ENCODE data around the gene NRK. TPM values are rescaled to one million over a fixed set of nuclear protein-coding genes. Genes with fewer than 3 reads are reported as not detected.

NRK gene
- total and polyA plus RNA-seq, 11 donors = 0.43 to 5.4 (median 1.9) TPM

- Histone ChIP-seq H3K27ac (no peak overlapping the region), H3K36me3 (no peaks in the 10 kb centered on the region), H3K27me3 (peaks cover 0 to 3% (median 0%) of the 10 kb centered on the region in 9 donors), H3K4me3 (no peak overlapping the region), H3K9me3 (no peaks in the 10 kb centered on the region), H3K4me1 (no peaks in the 10 kb centered on the region)
- no peak for DNase-seq
- TF ChIP-seq CTCF (IDR thresholded peaks at IDR 0.05) (no peak), POLR2A (IDR thresholded peaks at IDR 0.05) (no peak)
- intact Hi-C loops (cut with DNase I) = no loop called here
- 75 to 91% (median 84%) methylated on average over 1 of the region's 1 CpG for WGBS, 4 donors
- ATAC-seq = no peak
These were observed 47.4 kb downstream of the NRK start for GRCh38 chrX:105869701-105870100.

DNA sequence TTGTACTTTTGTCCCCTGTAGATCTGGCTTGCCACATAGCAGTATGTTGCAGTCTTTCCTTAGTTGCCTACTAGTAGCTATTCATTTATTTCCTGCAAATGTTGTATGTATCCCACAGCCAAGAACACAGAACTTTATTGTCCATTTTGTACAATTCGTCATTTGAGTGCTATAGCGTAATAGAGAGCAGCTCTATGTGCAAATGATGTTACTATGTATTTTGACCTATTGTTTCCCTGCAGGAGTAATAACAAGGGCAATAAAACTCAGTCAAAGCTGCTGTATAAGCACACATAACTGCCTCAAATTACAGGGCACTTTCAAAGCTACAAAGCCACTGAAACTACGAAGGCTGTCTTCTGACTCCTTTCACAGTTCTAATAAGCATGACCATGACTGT, 48.1 kb downstream of the NRK start:
- Histone ChIP-seq H3K27ac (no peak overlapping the region), H3K4me3 (no peak overlapping the region), H3K9me3 (no peaks in the 10 kb centered on the region), H3K4me1 (no peaks in the 10 kb centered on the region), H3K36me3 (no peaks in the 10 kb centered on the region), H3K27me3 (peaks cover 0 to 3% (median 0%) of the 10 kb centered on the region in 9 donors)
- ATAC-seq (no peak), DNase-seq (no peak)
- WGBS, 4 donors = 74 to 92% (median 89%) methylated on average over 3 of the region's 3 CpGs
- intact Hi-C loops (cut with DNase I) = no loop called here
- TF ChIP-seq POLR2A (IDR thresholded peaks at IDR 0.05) = no peak
- TF ChIP-seq CTCF (IDR thresholded peaks at IDR 0.05) = no peak

DNA sequence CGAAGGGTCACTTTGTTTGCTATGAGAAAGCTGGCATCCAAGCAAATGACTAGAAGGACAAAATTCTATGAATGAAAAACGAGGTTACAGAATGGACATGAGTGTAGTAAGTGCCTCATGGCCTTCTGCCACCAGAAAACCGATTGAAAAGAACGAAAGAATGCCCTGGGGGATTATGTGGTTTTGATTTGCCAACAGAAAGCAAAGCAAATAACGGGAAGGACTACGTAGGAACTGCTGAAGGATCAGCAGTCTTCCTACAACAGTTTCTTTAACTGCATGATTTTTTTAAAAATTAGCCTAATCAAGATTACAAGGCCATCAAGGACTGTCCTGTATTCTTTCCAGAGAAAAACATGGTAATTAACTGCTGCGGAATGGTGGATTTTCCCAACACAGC, 50.6 kb downstream of the NRK start:
- WGBS, 4 donors = 48 to 69% (median 56%) methylated on average over 7 of the region's 7 CpGs
- no peaks in the 10 kb centered on the region for H3K4me1 ChIP-seq
- no peak overlapping the region for H3K27ac ChIP-seq
- H3K4me3 ChIP-seq = no peak overlapping the region
- no peak for ATAC-seq
- H3K9me3 ChIP-seq = no peaks in the 10 kb centered on the region
- H3K27me3 ChIP-seq = peaks cover 0 to 5% (median 0%) of the 10 kb centered on the region in 9 donors
- no peaks in the 10 kb centered on the region for H3K36me3 ChIP-seq
- intact Hi-C loops (cut with DNase I) = no loop called here
- no peak for TF ChIP-seq POLR2A (IDR thresholded peaks at IDR 0.05)
- no peak for TF ChIP-seq CTCF (IDR thresholded peaks at IDR 0.05)
- DNase-seq = peak in 2 of 5 donors; percentile 4 to 20

DNA sequence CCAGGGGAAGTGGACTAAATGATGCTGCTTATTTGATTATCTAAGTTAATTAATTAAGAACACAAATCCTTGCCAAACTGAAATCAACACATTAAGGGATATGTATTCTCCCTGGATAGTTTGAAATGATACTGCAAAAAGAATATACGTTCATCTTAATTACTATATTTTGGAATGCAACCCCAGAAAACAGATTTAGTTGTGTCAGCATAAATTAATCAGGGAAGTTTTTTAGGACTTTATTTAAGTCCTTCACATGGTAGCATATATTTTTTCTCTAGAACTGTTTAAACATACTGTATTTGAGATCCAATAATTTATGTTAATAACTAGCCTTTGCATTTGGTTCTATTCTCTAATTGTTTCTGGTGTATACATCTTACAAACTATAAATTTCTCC, 52.5 kb downstream of the NRK start:
- no peak overlapping the region for H3K27ac ChIP-seq
- H3K4me1 ChIP-seq = no peaks in the 10 kb centered on the region
- H3K4me3 ChIP-seq = no peak overlapping the region
- H3K36me3 ChIP-seq = no peaks in the 10 kb centered on the region
- ATAC-seq = no peak
- intact Hi-C loops (cut with DNase I) = no loop called here
- no peaks in the 10 kb centered on the region for H3K9me3 ChIP-seq
- peaks cover 0 to 5% (median 0%) of the 10 kb centered on the region in 9 donors for H3K27me3 ChIP-seq
- WGBS, 4 donors = 65 to 81% (median 77%) methylated on average over 1 of the region's 1 CpG
- no peak for TF ChIP-seq CTCF (IDR thresholded peaks at IDR 0.05)
- TF ChIP-seq POLR2A (IDR thresholded peaks at IDR 0.05) = no peak
- DNase-seq = no peak
